Measurements from ENCODE around the gene SDR42E2. TPM values are rescaled to one million over a fixed set of nuclear protein-coding genes. Genes with fewer than 3 reads are reported as not detected.
"Not testable (repeated sequence)": the region's sequence is repeated elsewhere in the genome, so short reads cannot be mapped to it uniquely, and the experiment has no call there.

Gene SDR42E2
- total and polyA plus RNA-seq, 12 donors, result 0.09 to 0.15 TPM; not detected in 10

- ATAC-seq, result peak in 1 of 8 donors; percentile 48
- intact Hi-C loops (cut with DNase I), result no loop called here
- H3K36me3 ChIP-seq, result peaks cover 0 to 50% (median 0%) of the 10 kb centered on the region in 9 donors
- peaks cover 4 to 62% (median 33%) of the 10 kb centered on the region in 9 donors for H3K4me1 ChIP-seq
- H3K27ac ChIP-seq, result peak overlapping the region in 1 of 10 donors; percentile 12
- no peak for DNase-seq
- H3K27me3 ChIP-seq, result no peaks in the 10 kb centered on the region
- no peak for TF ChIP-seq CTCF (IDR thresholded peaks at IDR 0.05)
- H3K9me3 ChIP-seq, result no peaks in the 10 kb centered on the region
- H3K4me3 ChIP-seq, result no peak overlapping the region
- 72 to 77% methylated on average over 9 of the region's 9 CpGs for WGBS, 2 donors
These were observed 54.0 kb downstream of the SDR42E2 start for GRCh38 chr16:22216191-22216831.

GRCh38 chr16:22216832-22217225, 54.5 kb downstream of the SDR42E2 start:
- H3K27ac ChIP-seq; ATAC-seq; H3K9me3 ChIP-seq; H3K27me3 ChIP-seq; H3K4me3 ChIP-seq; DNase-seq; intact Hi-C loops (cut with DNase I): not testable (repeated sequence)
- Histone ChIP-seq H3K4me1 (peaks cover 4 to 61% (median 31%) of the 10 kb centered on the region in 9 donors), H3K36me3 (peaks cover 0 to 50% (median 0%) of the 10 kb centered on the region in 9 donors)
- 92 to 95% methylated on average over 7 of the region's 7 CpGs for WGBS, 2 donors

- Histone ChIP-seq H3K27me3 (no peaks in the 10 kb centered on the region), H3K36me3 (peaks cover 0 to 40% (median 0%) of the 10 kb centered on the region in 9 donors), H3K4me3 (no peak overlapping the region), H3K9me3 (no peaks in the 10 kb centered on the region), H3K27ac (peak overlapping the region in 4 of 10 donors; percentile 1 to 41 (median 26)), H3K4me1 (peaks cover 4 to 50% (median 27%) of the 10 kb centered on the region in 9 donors)
- ATAC-seq, result peak in 7 of 8 donors; percentile 24 to 50 (median 36)
- WGBS, 2 donors, result 61% methylated on average over 18 of the region's 18 CpGs
- DNase-seq, result peak; percentile 37 to 46
- TF ChIP-seq CTCF (IDR thresholded peaks at IDR 0.05), result no peak
- intact Hi-C loops (cut with DNase I), result no loop called here
These were observed 55.8 kb downstream of the SDR42E2 start for GRCh38 chr16:22217890-22218730.

- intact Hi-C loops (cut with DNase I), result loop anchor here in 1 of 10 donors (1.0 kb wide), 1 partner anchor 13 kb away; no protein-coding TSS in a partner anchor
- 85 to 87% methylated on average over 3 of the region's 3 CpGs for WGBS, 2 donors
- ATAC-seq (peak in 4 of 8 donors; percentile 3 to 16 (median 10)), DNase-seq (no peak)
- Histone ChIP-seq H3K4me3 (no peak overlapping the region), H3K36me3 (peaks cover 0 to 36% (median 0%) of the 10 kb centered on the region in 9 donors), H3K27me3 (no peaks in the 10 kb centered on the region), H3K4me1 (peaks cover 4 to 46% (median 27%) of the 10 kb centered on the region in 9 donors), H3K27ac (peak overlapping the region in 9 of 10 donors; percentile 18 to 81 (median 60)), H3K9me3 (no peaks in the 10 kb centered on the region)
- no peak for TF ChIP-seq CTCF (IDR thresholded peaks at IDR 0.05)
These were observed 57.2 kb downstream of the SDR42E2 start for GRCh38 chr16:22219389-22220068.
